ENCODE results near the gene TTBK2. TPM values are rescaled to one million over a fixed set of nuclear protein-coding genes. Genes with fewer than 3 reads are reported as not detected.

Gene TTBK2
- total RNA-seq, 5 donors from 2014 or later (not counting 1 experiment from before 2014, with no cell fraction given), result 26.2 to 30.7 (median 26.9) TPM

DNA sequence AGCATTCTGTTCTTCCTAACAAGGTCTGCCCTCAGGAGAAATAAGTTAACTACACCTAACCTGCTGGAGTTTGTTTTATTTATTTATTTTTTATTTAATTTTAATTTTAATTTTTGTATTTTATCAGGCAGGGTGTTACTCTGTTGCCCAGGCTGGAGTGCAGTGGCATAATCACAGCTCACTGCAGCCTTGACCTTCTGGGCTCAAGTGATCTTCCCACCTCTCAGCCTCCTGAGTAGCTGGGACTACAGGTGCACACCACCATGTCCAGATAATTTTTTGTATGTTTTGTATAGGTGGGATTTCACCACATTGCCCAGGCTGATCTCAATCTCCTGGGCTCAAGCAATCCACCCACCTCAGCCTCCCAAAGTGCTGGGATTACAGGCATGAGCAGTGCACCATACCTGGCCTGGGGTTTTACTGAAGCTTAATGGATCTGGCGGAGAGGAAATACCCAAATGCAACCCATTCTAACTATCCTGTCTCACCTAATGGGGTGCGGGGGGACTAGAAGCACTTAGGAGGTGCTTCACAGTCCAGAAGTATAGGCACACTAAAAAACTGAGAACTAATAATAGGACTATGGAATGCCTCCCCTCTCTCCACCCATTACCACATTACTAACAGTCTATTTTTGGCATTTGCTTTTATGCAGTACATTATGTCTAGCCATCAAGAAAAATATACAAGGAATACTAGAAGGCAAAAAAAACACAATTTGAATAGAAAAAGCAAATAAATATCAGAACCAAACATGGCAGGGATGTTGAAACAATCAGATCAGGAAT is 61.4 kb downstream of the TTBK2 start:
- peaks cover 4 to 19% (median 4%) of the 10 kb centered on the region in 3 donors for H3K4me1 Mint-ChIP-seq
- no peaks in the 10 kb centered on the region for H3K27me3 Mint-ChIP-seq

GRCh38 chr15:42858540-42858939 is 62.0 kb downstream of the TTBK2 start:
- ATAC-seq (replicated peaks in 1 of 4), result no peak
- H3K4me1 Mint-ChIP-seq, result peaks cover 4 to 19% (median 4%) of the 10 kb centered on the region in 3 donors
- H3K9me3 Mint-ChIP-seq, result peaks cover 0 to 4% (median 0%) of the 10 kb centered on the region in 3 donors
- 100% methylated on average over 1 of the region's 2 CpGs for WGBS (ENCODE audit: insufficient coverage)
- Histone ChIP-seq H3K27me3 (replicated peaks in 1 of 2; ENCODE audit: control insufficient read depth in 2 of 2, extremely low read depth in 1 of 2, insufficient read depth in 2 of 2, low read length in 1 of 2) (no peaks in the 10 kb centered on the region), H3K4me3 (ENCODE audit: control insufficient read depth in 1 of 2, extremely low read depth in 1 of 2, low read length in 1 of 2) (no peak overlapping the region), H3K9me3 (no peaks in the 10 kb centered on the region), H3K27ac (ENCODE audit: low read length) (no peak overlapping the region), H3K36me3 (ENCODE audit: control insufficient read depth in 2 of 2, extremely low read depth in 1 of 2, insufficient read depth in 1 of 2, low read length in 1 of 2) (peaks cover 0 to 3% of the 10 kb centered on the region in 2 donors), H3K4me1 (ENCODE audit: control insufficient read depth in 1 of 2, extremely low read depth in 1 of 2, insufficient read depth in 2 of 2, low read length in 2 of 2) (no peaks in the 10 kb centered on the region)
- ChIA-PET POLR2A (no interaction called here), CTCF (no interaction called here)
- no peak overlapping the region for H3K4me3 Mint-ChIP-seq
- peaks cover 52% of the 10 kb centered on the region for H3K36me3 Mint-ChIP-seq
- DNase-seq, result no peak
- H3K27ac Mint-ChIP-seq, result no peak overlapping the region
- no peaks in the 10 kb centered on the region for H3K27me3 Mint-ChIP-seq

More for the DNA sequence above, 61.4 kb downstream of the TTBK2 start:
- H3K36me3 ChIP-seq (ENCODE audit: control insufficient read depth in 2 of 2, extremely low read depth in 1 of 2, insufficient read depth in 1 of 2, low read length in 1 of 2), result peaks cover 0 to 3% of the 10 kb centered on the region in 2 donors
- Mint-ChIP-seq H3K27ac (no peak overlapping the region), H3K9me3 (peaks cover 0 to 4% (median 0%) of the 10 kb centered on the region in 3 donors), H3K36me3 (peaks cover 58% of the 10 kb centered on the region), H3K4me3 (no peak overlapping the region)
- CTCF ChIA-PET, result no interaction called here
- H3K27me3 ChIP-seq (replicated peaks in 1 of 2; ENCODE audit: control insufficient read depth in 2 of 2, extremely low read depth in 1 of 2, insufficient read depth in 2 of 2, low read length in 1 of 2), result no peaks in the 10 kb centered on the region
- DNase-seq (no peak), ATAC-seq (replicated peaks in 1 of 4) (no peak)
- no CpG with 5 or more reads among the region's 2 CpGs for WGBS (ENCODE audit: insufficient coverage)
- H3K4me3 ChIP-seq (ENCODE audit: control insufficient read depth in 1 of 2, extremely low read depth in 1 of 2, low read length in 1 of 2), result no peak overlapping the region
- POLR2A ChIA-PET, result no interaction called here
- H3K4me1 ChIP-seq (ENCODE audit: control insufficient read depth in 1 of 2, extremely low read depth in 1 of 2, insufficient read depth in 2 of 2, low read length in 2 of 2), result no peaks in the 10 kb centered on the region
- no peak overlapping the region for H3K27ac ChIP-seq (ENCODE audit: low read length)
- H3K9me3 ChIP-seq, result no peaks in the 10 kb centered on the region

DNA sequence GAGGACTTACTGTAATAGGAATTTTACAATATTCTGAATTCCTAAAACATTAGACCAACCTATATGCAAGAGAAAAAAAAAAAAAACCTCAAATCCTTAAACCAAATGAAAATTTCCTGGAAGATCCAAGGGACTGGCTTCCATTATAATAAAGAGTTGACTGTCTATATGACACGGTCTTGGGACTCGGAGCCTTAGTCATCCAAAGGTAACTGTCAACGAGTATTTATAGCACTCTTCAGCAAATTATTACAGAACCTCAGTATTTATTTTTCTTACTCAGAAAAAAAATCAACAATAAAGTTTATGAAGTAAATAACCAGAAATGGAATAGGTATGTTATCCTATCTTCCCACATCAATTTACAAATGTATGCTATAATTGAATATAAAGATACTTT is 66.0 kb downstream of the TTBK2 start:
- no peaks in the 10 kb centered on the region for H3K4me1 Mint-ChIP-seq
- peaks cover 0 to 4% (median 0%) of the 10 kb centered on the region in 3 donors for H3K9me3 Mint-ChIP-seq
- DNase-seq, result no peak
- no peaks in the 10 kb centered on the region for H3K27me3 Mint-ChIP-seq
- H3K27ac Mint-ChIP-seq, result no peak overlapping the region
- no peak overlapping the region for H3K27ac ChIP-seq (ENCODE audit: low read length)
- WGBS (ENCODE audit: insufficient coverage), result no CpG with 5 or more reads among the region's 3 CpGs
- H3K36me3 Mint-ChIP-seq, result peaks cover 44% of the 10 kb centered on the region
- ChIA-PET CTCF (no interaction called here), POLR2A (no interaction called here)
- peaks cover 5 to 9% of the 10 kb centered on the region in 2 donors for H3K36me3 ChIP-seq (ENCODE audit: control insufficient read depth in 2 of 2, extremely low read depth in 1 of 2, insufficient read depth in 1 of 2, low read length in 1 of 2)
- no peaks in the 10 kb centered on the region for H3K4me1 ChIP-seq (ENCODE audit: control insufficient read depth in 1 of 2, extremely low read depth in 1 of 2, insufficient read depth in 2 of 2, low read length in 2 of 2)
- no peak for ATAC-seq (replicated peaks in 1 of 4)
- no peak overlapping the region for H3K4me3 ChIP-seq (ENCODE audit: control insufficient read depth in 1 of 2, extremely low read depth in 1 of 2, low read length in 1 of 2)
- H3K4me3 Mint-ChIP-seq, result no peak overlapping the region
- no peaks in the 10 kb centered on the region for H3K27me3 ChIP-seq (replicated peaks in 1 of 2; ENCODE audit: control insufficient read depth in 2 of 2, extremely low read depth in 1 of 2, insufficient read depth in 2 of 2, low read length in 1 of 2)
- no peaks in the 10 kb centered on the region for H3K9me3 ChIP-seq

DNA sequence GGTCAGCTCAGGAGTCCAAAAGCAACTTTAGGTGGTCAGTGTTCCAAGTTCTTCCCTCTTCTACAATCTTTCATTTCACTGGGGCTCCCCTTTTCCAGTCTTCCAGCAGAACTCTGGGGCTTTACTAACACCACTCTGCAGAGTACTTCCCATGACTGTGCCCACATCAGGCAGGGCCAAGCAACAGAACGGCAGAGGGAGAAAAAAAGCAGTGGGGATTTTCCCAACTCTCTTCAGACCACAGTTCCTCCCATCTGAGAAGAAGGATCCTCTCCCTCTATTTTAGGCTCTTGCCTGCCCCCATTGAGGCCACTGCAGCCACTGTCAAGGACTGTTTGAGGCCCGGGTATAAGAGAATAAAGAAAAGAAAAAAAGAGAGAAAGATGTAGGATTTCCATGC is 70.7 kb downstream of the TTBK2 start:
- CTCF ChIA-PET, result no interaction called here
- H3K27me3 Mint-ChIP-seq, result no peaks in the 10 kb centered on the region
- no peak overlapping the region for H3K4me3 Mint-ChIP-seq
- no peak overlapping the region for H3K27ac Mint-ChIP-seq
- POLR2A ChIA-PET, result no interaction called here
- no CpG with 5 or more reads among the region's 2 CpGs for WGBS (ENCODE audit: insufficient coverage)
- DNase-seq (no peak), ATAC-seq (replicated peaks in 1 of 4) (no peak)
- Histone ChIP-seq H3K27ac (ENCODE audit: low read length) (no peak overlapping the region), H3K36me3 (ENCODE audit: control insufficient read depth in 2 of 2, extremely low read depth in 1 of 2, insufficient read depth in 1 of 2, low read length in 1 of 2) (peaks cover 5 to 7% of the 10 kb centered on the region in 2 donors), H3K9me3 (no peaks in the 10 kb centered on the region), H3K4me3 (ENCODE audit: control insufficient read depth in 1 of 2, extremely low read depth in 1 of 2, low read length in 1 of 2) (no peak overlapping the region), H3K27me3 (replicated peaks in 1 of 2; ENCODE audit: control insufficient read depth in 2 of 2, extremely low read depth in 1 of 2, insufficient read depth in 2 of 2, low read length in 1 of 2) (no peaks in the 10 kb centered on the region), H3K4me1 (ENCODE audit: control insufficient read depth in 1 of 2, extremely low read depth in 1 of 2, insufficient read depth in 2 of 2, low read length in 2 of 2) (no peaks in the 10 kb centered on the region)
- no peaks in the 10 kb centered on the region for H3K9me3 Mint-ChIP-seq
- no peaks in the 10 kb centered on the region for H3K4me1 Mint-ChIP-seq
- H3K36me3 Mint-ChIP-seq, result peaks cover 27% of the 10 kb centered on the region

DNA sequence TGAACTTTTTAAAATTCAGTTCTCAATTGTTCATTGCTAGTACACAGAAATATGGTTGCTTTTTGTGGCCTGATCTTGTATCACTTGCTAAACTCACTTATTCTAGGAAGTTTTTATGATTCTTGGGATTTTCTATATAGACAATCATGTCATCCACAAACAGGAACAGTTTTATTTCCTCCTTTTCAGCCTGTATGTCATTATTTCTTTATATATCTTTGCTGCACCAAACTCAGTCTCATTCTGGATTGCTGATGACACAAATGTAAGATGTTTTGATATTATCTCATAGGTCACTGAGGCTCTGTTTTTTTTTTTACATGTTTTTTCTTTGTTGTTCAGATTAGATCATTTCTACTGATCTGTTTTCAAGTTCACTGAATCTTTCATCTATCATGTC is 71.7 kb downstream of the TTBK2 start:
- no peaks in the 10 kb centered on the region for H3K27me3 ChIP-seq (replicated peaks in 1 of 2; ENCODE audit: control insufficient read depth in 2 of 2, extremely low read depth in 1 of 2, insufficient read depth in 2 of 2, low read length in 1 of 2)
- H3K27ac ChIP-seq (ENCODE audit: low read length), result no peak overlapping the region
- DNase-seq, result no peak
- H3K4me3 ChIP-seq (ENCODE audit: control insufficient read depth in 1 of 2, extremely low read depth in 1 of 2, low read length in 1 of 2), result no peak overlapping the region
- peaks cover 5 to 7% of the 10 kb centered on the region in 2 donors for H3K36me3 ChIP-seq (ENCODE audit: control insufficient read depth in 2 of 2, extremely low read depth in 1 of 2, insufficient read depth in 1 of 2, low read length in 1 of 2)
- Mint-ChIP-seq H3K27me3 (no peaks in the 10 kb centered on the region), H3K9me3 (no peaks in the 10 kb centered on the region), H3K36me3 (peaks cover 28% of the 10 kb centered on the region), H3K27ac (no peak overlapping the region), H3K4me3 (no peak overlapping the region), H3K4me1 (no peaks in the 10 kb centered on the region)
- ATAC-seq (replicated peaks in 1 of 4), result no peak
- ChIA-PET CTCF (no interaction called here), POLR2A (no interaction called here)
- H3K4me1 ChIP-seq (ENCODE audit: control insufficient read depth in 1 of 2, extremely low read depth in 1 of 2, insufficient read depth in 2 of 2, low read length in 2 of 2), result no peaks in the 10 kb centered on the region
- H3K9me3 ChIP-seq, result no peaks in the 10 kb centered on the region

DNA sequence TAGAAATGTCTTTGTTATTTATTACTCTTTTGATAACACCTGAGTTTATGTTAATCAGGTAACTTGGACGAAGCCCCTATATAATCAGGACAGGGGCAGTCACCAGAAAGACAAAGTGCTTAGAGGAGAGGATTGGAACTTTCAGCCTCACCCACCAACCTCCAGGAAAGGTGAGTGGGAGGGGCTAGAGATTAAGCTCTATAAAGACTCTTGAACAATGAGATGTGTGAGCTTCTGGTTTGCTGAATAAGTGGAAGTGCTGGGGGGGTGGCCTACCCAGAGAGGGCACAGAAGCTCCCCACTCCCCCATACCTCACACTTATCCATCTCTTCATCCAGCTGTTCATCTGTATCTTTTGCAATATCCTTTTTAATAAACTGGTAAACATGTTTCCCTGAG is 73.9 kb downstream of the TTBK2 start:
- H3K4me1 Mint-ChIP-seq, result no peaks in the 10 kb centered on the region
- Histone ChIP-seq H3K4me1 (ENCODE audit: control insufficient read depth in 1 of 2, extremely low read depth in 1 of 2, insufficient read depth in 2 of 2, low read length in 2 of 2) (no peaks in the 10 kb centered on the region), H3K27me3 (replicated peaks in 1 of 2; ENCODE audit: control insufficient read depth in 2 of 2, extremely low read depth in 1 of 2, insufficient read depth in 2 of 2, low read length in 1 of 2) (no peaks in the 10 kb centered on the region), H3K9me3 (no peaks in the 10 kb centered on the region), H3K36me3 (ENCODE audit: control insufficient read depth in 2 of 2, extremely low read depth in 1 of 2, insufficient read depth in 1 of 2, low read length in 1 of 2) (peaks cover 3 to 5% of the 10 kb centered on the region in 2 donors), H3K27ac (ENCODE audit: low read length) (no peak overlapping the region), H3K4me3 (ENCODE audit: control insufficient read depth in 1 of 2, extremely low read depth in 1 of 2, low read length in 1 of 2) (no peak overlapping the region)
- H3K27me3 Mint-ChIP-seq, result no peaks in the 10 kb centered on the region
- H3K27ac Mint-ChIP-seq, result no peak overlapping the region
- ChIA-PET CTCF (interaction anchor here in 1 of 2 donors (1.1 kb wide), 1 partner anchor 13 kb away, joined by 3 read pairs; no protein-coding TSS in a partner anchor), POLR2A (interaction anchor here in 1 of 2 donors (0.5 kb wide), 1 partner anchor 121 kb away, joined by 7 read pairs; no protein-coding TSS in a partner anchor)
- WGBS (ENCODE audit: insufficient coverage), result no CpG with 5 or more reads among the region's 1 CpG
- DNase-seq (no peak), ATAC-seq (replicated peaks in 1 of 4) (no peak)
- H3K36me3 Mint-ChIP-seq, result peaks cover 28% of the 10 kb centered on the region
- H3K4me3 Mint-ChIP-seq, result no peak overlapping the region
- H3K9me3 Mint-ChIP-seq, result peaks cover 0 to 2% (median 0%) of the 10 kb centered on the region in 3 donors
